Neuronal stem cell (in vitro differentiated cells): Measurements from ENCODE around the gene ARFRP1.

Experiments used
- DNase-seq: peaks from one replicate; pipeline ENCODE4 v3.0.0-alpha.2; 2013; ENCODE audit warnings: low spot score
- H2AFZ ChIP-seq: one replicate; pipeline ENCODE4 v1.6.1; 2013; ENCODE audit warnings: mild to moderate bottlenecking, low read length, inconsistent platforms
- H2AK5ac ChIP-seq: 2 replicates; pipeline ENCODE4 v1.6.1; 2013; ENCODE audit warnings: low read depth, mild to moderate bottlenecking, inconsistent platforms, low read length, moderate library complexity, mixed read lengths
- H2BK120ac ChIP-seq: 2 replicates; pipeline ENCODE4 v1.6.1; 2013; ENCODE audit warnings: low read depth, mild to moderate bottlenecking, inconsistent platforms, low read length, moderate library complexity, mixed read lengths
- H2BK12ac ChIP-seq: one replicate; pipeline ENCODE4 v1.6.1; 2013; ENCODE audit warnings: low read length, inconsistent platforms
- H2BK15ac ChIP-seq: 2 replicates; pipeline ENCODE4 v1.6.1; 2013; ENCODE audit warnings: mild to moderate bottlenecking, low read length, inconsistent platforms, mixed read lengths
- H2BK5ac ChIP-seq: one replicate; pipeline ENCODE4 v1.6.1; 2013; ENCODE audit warnings: inconsistent platforms, mild to moderate bottlenecking, low read length, moderate library complexity
- H3K14ac ChIP-seq: one replicate; pipeline ENCODE4 v1.6.1; 2013; ENCODE audit warnings: low read length, inconsistent platforms
- H3K18ac ChIP-seq: 2 replicates; pipeline ENCODE4 v1.6.1; 2013; ENCODE audit warnings: low read length, inconsistent platforms
- H3K23ac ChIP-seq: 2 replicates; pipeline ENCODE4 v1.6.1; 2013; ENCODE audit warnings: low read depth, mild to moderate bottlenecking, mixed read lengths, low read length, inconsistent platforms; ENCODE audit not compliant: poor library complexity
- H3K27ac ChIP-seq: replicated peaks from 3 replicates; pipeline ENCODE4 v1.5.1; 2013; ENCODE audit warnings: low read length, inconsistent platforms
- H3K27me3 ChIP-seq, 3 experiments: 2 replicates each; pipeline ENCODE4 v1.6.1; 2013; ENCODE audit warnings: low read length in 3 of 3, mild to moderate bottlenecking in 2 of 3, inconsistent platforms in 1 of 3, low read depth in 1 of 3, mixed read lengths in 1 of 3, moderate library complexity in 1 of 3; ENCODE audit not compliant: control insufficient read depth in 3 of 3, insufficient read depth in 3 of 3
- H3K36me3 ChIP-seq, 2 donors: replicated peaks in 1 of 2; 2 replicates each; pipeline ENCODE4 v1.6.1; 2013; ENCODE audit warnings: low read length in 2 of 2; ENCODE audit not compliant: control insufficient read depth in 2 of 2, insufficient read depth in 2 of 2
- H3K4ac ChIP-seq: 2 replicates; pipeline ENCODE4 v1.6.1; 2013; ENCODE audit warnings: inconsistent platforms, mild to moderate bottlenecking, low read length, moderate library complexity
- H3K4me1 ChIP-seq, 2 donors: 1 replicate in 1 of 2; 2 replicates in 1 of 2; pipeline ENCODE4 v1.6.1; 2013; ENCODE audit warnings: low read length in 2 of 2, low read depth in 1 of 2; ENCODE audit not compliant: control insufficient read depth in 2 of 2, insufficient read depth in 1 of 2
- H3K4me2 ChIP-seq: one replicate; pipeline ENCODE4 v1.6.1; 2013; ENCODE audit warnings: mild to moderate bottlenecking, low read length, inconsistent platforms; ENCODE audit not compliant: insufficient read depth, poor library complexity, severe bottlenecking
- H3K4me3 ChIP-seq, 2 donors: 2 replicates each; pipeline ENCODE4 v1.5.1; 2013; ENCODE audit warnings: low read length in 2 of 2, mild to moderate bottlenecking in 2 of 2, inconsistent platforms in 1 of 2, moderate library complexity in 1 of 2
- H3K79me1 ChIP-seq: one replicate; pipeline ENCODE4 v1.6.1; 2013; ENCODE audit warnings: low read depth, mild to moderate bottlenecking, inconsistent platforms, low read length, moderate library complexity
- H3K9ac ChIP-seq: one replicate; pipeline ENCODE4 v1.6.1; 2013; ENCODE audit warnings: mild to moderate bottlenecking, low read depth, low read length, inconsistent platforms; ENCODE audit not compliant: poor library complexity
- H3K9me3 ChIP-seq, 2 donors: replicated peaks in 1 of 2; 2 replicates each; pipeline versions ENCODE3 to v1.6.1; 2013; ENCODE audit warnings: low read length in 2 of 2, mild to moderate bottlenecking in 2 of 2, inconsistent platforms in 1 of 2, low read depth in 1 of 2, mixed read lengths in 1 of 2, moderate library complexity in 1 of 2; ENCODE audit not compliant: control insufficient read depth in 2 of 2, insufficient read depth in 1 of 2
- H4K8ac ChIP-seq: one replicate; pipeline ENCODE4 v1.6.1; 2013; ENCODE audit warnings: low read depth, mild to moderate bottlenecking, inconsistent platforms, low read length, moderate library complexity
- H4K91ac ChIP-seq: one replicate; pipeline ENCODE4 v1.6.1; 2013; ENCODE audit warnings: low read length, low read depth, mild to moderate bottlenecking, inconsistent platforms; ENCODE audit not compliant: poor library complexity
- WGBS, 2 donors: extraction: QIAGEN DNeasy Blood & Tissue Kit; methylation state at CpG; one replicate each; pipeline ENCODE4 v1.1.7; 2013; ENCODE audit warnings: missing lambda C conversion rate in 2 of 2, mixed read lengths in 1 of 2; ENCODE audit not compliant: insufficient read length in 2 of 2, insufficient replicate concordance in 1 of 2; ENCODE audit errors: extremely low coverage in 2 of 2; 5-methylcytosine and 5-hydroxymethylcytosine counted together

Gene ARFRP1

DNA sequence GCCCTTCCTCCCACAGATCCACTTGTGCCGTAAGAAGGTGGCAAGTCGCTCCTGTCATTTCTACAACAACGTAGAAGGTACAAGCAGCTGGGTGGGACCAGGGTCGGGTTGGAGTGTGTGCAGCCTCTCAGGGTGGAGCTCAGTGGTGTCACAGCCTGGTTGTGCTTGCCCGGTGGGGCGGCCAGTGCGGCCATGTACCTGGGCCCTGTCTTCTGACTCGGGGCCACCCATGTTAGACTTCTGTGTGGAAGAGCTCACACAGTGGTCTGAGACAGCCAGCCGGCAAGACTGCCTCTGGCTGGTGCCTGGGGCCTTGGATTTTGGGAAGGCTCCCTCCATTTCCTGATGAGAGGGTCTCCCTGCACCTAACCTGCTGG is 45.0 kb downstream of the ARFRP1 start:
- Histone ChIP-seq H2AK5ac (no peak overlapping the region), H3K79me1 (peaks cover 8% of the 10 kb centered on the region), H3K4me3 (no peak overlapping the region), H3K4me1 (peaks cover 6 to 17% of the 10 kb centered on the region in 2 donors), H3K9me3 (peaks cover 0 to 1% of the 10 kb centered on the region in 2 donors), H3K18ac (no peak overlapping the region), H2BK12ac (no peak overlapping the region), H3K36me3 (peaks cover 19 to 77% of the 10 kb centered on the region in 2 donors), H2BK5ac (no peak overlapping the region), H2BK120ac (no peak overlapping the region), H3K23ac (no peak overlapping the region), H3K4ac (no peak overlapping the region), H4K91ac (no peak overlapping the region), H3K27ac (no peak overlapping the region), H3K4me2 (no peak overlapping the region), H2AFZ (no peak overlapping the region), H3K14ac (no peak overlapping the region), H3K9ac (no peak overlapping the region), H3K27me3 (no peaks in the 10 kb centered on the region), H4K8ac (peak overlapping the region; percentile 17), H2BK15ac (no peak overlapping the region)
- WGBS, 2 donors: no CpG with 5 or more reads among the region's 9 CpGs
- DNase-seq: no peak

GRCh38 chr20:63661959-63662812 is 45.6 kb downstream of the ARFRP1 start:
- Histone ChIP-seq H2AK5ac (no peak overlapping the region), H2BK12ac (no peak overlapping the region), H2AFZ (no peak overlapping the region), H4K8ac (no peak overlapping the region), H3K4me3 (no peak overlapping the region), H2BK15ac (no peak overlapping the region), H3K9ac (no peak overlapping the region), H3K27ac (no peak overlapping the region), H3K36me3 (peaks cover 17 to 71% of the 10 kb centered on the region in 2 donors), H3K27me3 (no peaks in the 10 kb centered on the region), H3K4me2 (no peak overlapping the region), H3K23ac (no peak overlapping the region), H3K18ac (no peak overlapping the region), H3K9me3 (peaks cover 0 to 1% of the 10 kb centered on the region in 2 donors), H3K4me1 (peaks cover 12 to 17% of the 10 kb centered on the region in 2 donors), H2BK120ac (no peak overlapping the region), H3K79me1 (peaks cover 8% of the 10 kb centered on the region), H3K14ac (no peak overlapping the region), H2BK5ac (peak overlapping the region; percentile 82), H4K91ac (no peak overlapping the region), H3K4ac (no peak overlapping the region)
- DNase-seq: no peak
- WGBS, 2 donors: no CpG with 5 or more reads among the region's 33 CpGs

DNA sequence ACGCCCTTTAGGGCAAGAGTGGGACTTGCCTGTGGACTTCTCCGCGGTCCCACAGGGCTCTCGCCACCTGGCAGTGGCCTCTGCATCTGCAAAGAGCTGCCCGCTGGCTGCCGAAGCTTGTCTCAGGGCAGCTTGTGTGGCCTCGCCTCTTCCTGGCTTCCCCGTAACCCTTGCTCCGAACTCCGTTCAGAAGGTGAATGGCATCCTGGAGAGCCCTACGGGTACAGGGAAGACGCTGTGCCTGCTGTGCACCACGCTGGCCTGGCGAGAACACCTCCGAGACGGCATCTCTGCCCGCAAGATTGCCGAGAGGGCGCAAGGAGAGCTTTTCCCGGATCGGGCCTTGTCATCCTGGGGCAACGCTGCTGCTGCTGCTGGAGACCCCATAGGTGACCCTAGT is 46.7 kb downstream of the ARFRP1 start:
- Histone ChIP-seq H2AK5ac (peak overlapping the region; percentile 21), H4K91ac (no peak overlapping the region), H3K4ac (no peak overlapping the region), H2BK5ac (no peak overlapping the region), H3K4me2 (no peak overlapping the region), H3K4me3 (no peak overlapping the region), H3K4me1 (peaks cover 14 to 17% of the 10 kb centered on the region in 2 donors), H3K9ac (peak overlapping the region; percentile 60), H3K36me3 (peaks cover 15 to 64% of the 10 kb centered on the region in 2 donors), H4K8ac (no peak overlapping the region), H3K23ac (no peak overlapping the region), H3K9me3 (peaks cover 0 to under 1% of the 10 kb centered on the region in 2 donors), H3K27ac (no peak overlapping the region), H2BK12ac (no peak overlapping the region), H3K27me3 (no peaks in the 10 kb centered on the region), H3K18ac (no peak overlapping the region), H2BK15ac (no peak overlapping the region), H3K14ac (no peak overlapping the region), H2BK120ac (no peak overlapping the region), H2AFZ (no peak overlapping the region), H3K79me1 (peaks cover 8% of the 10 kb centered on the region)
- WGBS, 2 donors: no CpG with 5 or more reads among the region's 22 CpGs
- no peak for DNase-seq

- H4K91ac ChIP-seq: no peak overlapping the region
- H3K79me1 ChIP-seq: peaks cover 6% of the 10 kb centered on the region
- peaks cover 12 to 59% of the 10 kb centered on the region in 2 donors for H3K36me3 ChIP-seq
- no peak overlapping the region for H3K14ac ChIP-seq
- no CpG with 5 or more reads among the region's 8 CpGs for WGBS, 2 donors
- no peak overlapping the region for H3K23ac ChIP-seq
- H2BK15ac ChIP-seq: no peak overlapping the region
- H4K8ac ChIP-seq: no peak overlapping the region
- H2BK12ac ChIP-seq: no peak overlapping the region
- no peaks in the 10 kb centered on the region for H3K9me3 ChIP-seq
- H3K4me2 ChIP-seq: no peak overlapping the region
- H3K9ac ChIP-seq: no peak overlapping the region
- no peak overlapping the region for H3K27ac ChIP-seq
- DNase-seq: no peak
- peaks cover 14 to 17% of the 10 kb centered on the region in 2 donors for H3K4me1 ChIP-seq
- no peak overlapping the region for H3K4me3 ChIP-seq
- H3K4ac ChIP-seq: no peak overlapping the region
- H2BK120ac ChIP-seq: no peak overlapping the region
- no peak overlapping the region for H2AK5ac ChIP-seq
- H3K18ac ChIP-seq: no peak overlapping the region
- H3K27me3 ChIP-seq: no peaks in the 10 kb centered on the region
- no peak overlapping the region for H2BK5ac ChIP-seq
- H2AFZ ChIP-seq: no peak overlapping the region
Observed at GRCh38 chr20:63660622-63661021, 47.2 kb downstream of the ARFRP1 start.
